Esophagus squamous epithelium (tissue), 5 donors: ENCODE data around the gene ITIH2. TPM values are rescaled to one million over a fixed set of nuclear protein-coding genes. Genes with fewer than 3 reads are reported as not detected.

Source experiments
- DNase-seq: peaks from one replicate; lab custom pipeline; 2025; lab: John Stamatoyannopoulos, UW
- H3K27ac ChIP-seq, 4 donors: fragments of 200-600 bp; sonication (generic); one replicate each; pipeline ENCODE4 v1.5.1; 2016 to 2019; ENCODE audit warnings: mild to moderate bottlenecking in 1 of 4
- H3K27me3 ChIP-seq, 4 donors: fragments of 200-600 bp; sonication (generic); 1 replicate in 3 of 4; 2 replicates in 1 of 4; pipeline versions ENCODE4 v1.5.1 to v1.6.0; 2017 to 2021; ENCODE audit warnings: antibody characterized with exemption in 1 of 4
- H3K36me3 ChIP-seq, 3 donors: fragments of 200-600 bp; sonication (generic); one replicate each; pipeline ENCODE4 v1.5.1; 2016 to 2019
- H3K4me1 ChIP-seq, 3 donors: fragments of 200-600 bp; sonication (generic); one replicate each; pipeline ENCODE4 v1.5.1; 2017 to 2019
- H3K4me3 ChIP-seq, 4 donors: fragments of 200-600 bp; sonication (generic); 1 replicate in 3 of 4; 2 replicates in 1 of 4; pipeline ENCODE4 v1.5.1; 2016 to 2019; ENCODE audit warnings: mild to moderate bottlenecking in 2 of 4, moderate library complexity in 1 of 4
- H3K9me3 ChIP-seq, 3 donors: fragments of 200-600 bp; sonication (generic); one replicate each; pipeline ENCODE4 v1.5.1; 2016 to 2019
- CTCF ChIP-seq, 6 experiments: fragments of 450-650 bp in 4 of 6; fragments of 200-600 bp in 2 of 6; sonication (generic) in 2 of 6; IDR thresholded peaks; one replicate each; pipeline ENCODE4 v1.5.1; 2016 to 2019; ENCODE audit warnings: antibody characterized with exemption in 6 of 6, mild to moderate bottlenecking in 4 of 6, moderate library complexity in 4 of 6
- POLR2A ChIP-seq, 4 donors: fragments of 450-650 bp; IDR thresholded peaks; one replicate each; pipeline ENCODE4 v1.6.1; 2017; ENCODE audit warnings: antibody characterized with exemption in 4 of 4, mild to moderate bottlenecking in 4 of 4, moderate library complexity in 3 of 4
- WGBS, 2 donors: methylation state at CpG; one replicate each; pipeline ENCODE4 v1.1.5; 2018; 5-methylcytosine and 5-hydroxymethylcytosine counted together
- intact Hi-C: fragments of 100-400 bp; cut with DNase I; formaldehyde crosslinking; loops from one replicate; pipeline ENCODE4 v1.15.0; 2022
- total RNA-seq, 4 donors: library from RNA; depleted of rRNA; stranded (reverse); fragments of >200 nt; gene quantifications; one replicate each; pipeline ENCODE4 v1.1.0, GENCODE V29; 2016
- donor health status: DM: yes; HTN: yes; CAD: no.

ITIH2 gene
- total RNA-seq, 4 donors from 2014 or later = not detected

GRCh38 chr10:7787150-7787856 is 84.2 kb downstream of the ITIH2 start:
- Histone ChIP-seq H3K27me3 (no peaks in the 10 kb centered on the region), H3K4me1 (peaks cover 9 to 65% (median 17%) of the 10 kb centered on the region in 3 donors), H3K4me3 (peak overlapping the region; percentile 75 to 94 (median 84)), H3K27ac (peak overlapping the region; percentile 88 to 94 (median 90)), H3K9me3 (no peaks in the 10 kb centered on the region), H3K36me3 (peaks cover 0 to 20% (median 0%) of the 10 kb centered on the region in 3 donors)
- DNase-seq = no peak
- 6 to 8% methylated on average over 4 to 6 of the region's 26 CpGs for WGBS, 2 donors
- intact Hi-C loops = no loop called here
- no peak for TF ChIP-seq CTCF (IDR thresholded peaks at IDR 0.05)

- H3K9me3 ChIP-seq = no peaks in the 10 kb centered on the region
- peaks cover 9 to 73% (median 17%) of the 10 kb centered on the region in 3 donors for H3K4me1 ChIP-seq
- TF ChIP-seq CTCF (IDR thresholded peaks at IDR 0.05) (peak in 1 of 6 experiments; percentile 24), POLR2A (IDR thresholded peaks at IDR 0.05) (peak in 3 of 4 donors; percentile 61 to 86 (median 70))
- H3K4me3 ChIP-seq = peak within 1 kb of the TSS; percentile 75 to 94 (median 84)
- no peaks in the 10 kb centered on the region for H3K27me3 ChIP-seq
- peak; percentile 79 for DNase-seq
- intact Hi-C loops = no loop called here
- 0% methylated on average over 10 to 22 of the region's 59 CpGs for WGBS, 2 donors
- H3K27ac ChIP-seq = peak within 1 kb of the TSS; percentile 88 to 94 (median 90)
- H3K36me3 ChIP-seq = peaks cover 0 to 23% (median 0%) of the 10 kb centered on the region in 3 donors
Measured at GRCh38 chr10:7787857-7788638, 84.9 kb downstream of the ITIH2 start, which contains the start of the genes ATP5F1C and KIN. TSS of gene ATP5F1C (plus strand) at chr10:7788177. CDS start at chr10:7788208, 31 bp downstream. TSS of gene KIN (minus strand) at chr10:7787993. CDS start at chr10:7787933, 60 bp downstream.

GRCh38 chr10:7788639-7789286 is 85.6 kb downstream of the ITIH2 start:
- Histone ChIP-seq H3K9me3 (no peaks in the 10 kb centered on the region), H3K27me3 (no peaks in the 10 kb centered on the region), H3K4me3 (peak overlapping the region; percentile 75 to 94 (median 84)), H3K36me3 (peaks cover 0 to 24% (median 0%) of the 10 kb centered on the region in 3 donors), H3K27ac (peak overlapping the region; percentile 88 to 94 (median 90)), H3K4me1 (peaks cover 9 to 80% (median 17%) of the 10 kb centered on the region in 3 donors)
- intact Hi-C loops = no loop called here
- no peak for DNase-seq
- no peak for TF ChIP-seq CTCF (IDR thresholded peaks at IDR 0.05)
- no peak for TF ChIP-seq POLR2A (IDR thresholded peaks at IDR 0.05)
- WGBS, 2 donors = 1 to 7% methylated on average over 11 to 13 of the region's 25 CpGs

GRCh38 chr10:7789390-7789789 is 86.3 kb downstream of the ITIH2 start:
- H3K4me1 ChIP-seq = peaks cover 9 to 86% (median 17%) of the 10 kb centered on the region in 3 donors
- TF ChIP-seq POLR2A (IDR thresholded peaks at IDR 0.05) (no peak), CTCF (IDR thresholded peaks at IDR 0.05) (no peak)
- 24 to 42% methylated on average over 3 of the region's 3 CpGs for WGBS, 2 donors
- peak overlapping the region; percentile 75 to 94 (median 84) for H3K4me3 ChIP-seq
- no peaks in the 10 kb centered on the region for H3K27me3 ChIP-seq
- H3K36me3 ChIP-seq = peaks cover 0 to 24% (median 0%) of the 10 kb centered on the region in 3 donors
- intact Hi-C loops = no loop called here
- no peak for DNase-seq
- no peaks in the 10 kb centered on the region for H3K9me3 ChIP-seq
- H3K27ac ChIP-seq = peak overlapping the region in 2 of 4 donors; percentile 88 to 94
